22Rv1 (cell line): ENCODE results near the gene SEPTIN5.

Source experiments
- CTCF ChIP-seq: fragments of 450-650 bp; IDR thresholded peaks from 2 replicates; pipeline ENCODE4 v1.5.1; 2017; ENCODE audit warnings: mild to moderate bottlenecking
- ZFX ChIP-seq: fragments of 450-650 bp; IDR thresholded peaks from 2 replicates; pipeline ENCODE4 v1.6.1; 2017; ENCODE audit warnings: antibody characterized with exemption, borderline replicate concordance

GRCh38 chr22:19751497-19752245 is 37.4 kb downstream of the SEPTIN5 start:
- TF ChIP-seq CTCF: no peak
- no peak for TF ChIP-seq ZFX
